Stomach (tissue), 9 donors: ENCODE data around the gene ASCC3. TPM values are rescaled to one million over a fixed set of nuclear protein-coding genes. Genes with fewer than 3 reads are reported as not detected.

Source experiments
- DNase-seq, 2 donors: peaks; one replicate each; pipeline versions ENCODE4 v3.0.0 to v3.0.0-alpha.2; 2013 to 2019
- H3K27ac ChIP-seq, 5 donors: fragments of 200-600 bp in 4 of 5; sonication (generic) in 4 of 5; one replicate each; pipeline ENCODE4 v1.5.1; 2013 to 2019; ENCODE audit warnings: mild to moderate bottlenecking in 1 of 5, moderate library complexity in 1 of 5
- H3K27me3 ChIP-seq, 3 donors: fragments of 200-600 bp; sonication (generic); one replicate each; pipeline ENCODE4 v1.5.1; 2017 to 2019; ENCODE audit warnings: mixed run types in 1 of 3
- H3K36me3 ChIP-seq, 4 donors: fragments of 200-600 bp; sonication (generic); 1 replicate in 3 of 4; 2 replicates in 1 of 4; pipeline ENCODE4 v1.5.1; 2016 to 2019
- H3K4me1 ChIP-seq, 4 donors: fragments of 200-600 bp; sonication (generic); one replicate each; pipeline ENCODE4 v1.5.1; 2016 to 2019
- H3K4me3 ChIP-seq, 4 donors: fragments of 200-600 bp; sonication (generic) in 3 of 4; one replicate each; pipeline ENCODE4 v1.5.1; 2016 to 2019; ENCODE audit warnings: mild to moderate bottlenecking in 1 of 4
- H3K9me3 ChIP-seq, 4 donors: fragments of 200-600 bp; sonication (generic); one replicate each; pipeline ENCODE4 v1.5.1; 2016 to 2019
- EP300 ChIP-seq: sonication (generic); formaldehyde crosslinking; IDR thresholded peaks from one replicate; pipeline ENCODE4 v1.6.1; 2017; ENCODE audit warnings: antibody characterized with exemption
- POLR2A ChIP-seq, 4 donors: fragments of 450-650 bp; IDR thresholded peaks; one replicate each; pipeline ENCODE4 v1.6.1; 2016; ENCODE audit warnings: antibody characterized with exemption in 4 of 4, control low read depth in 2 of 4, mild to moderate bottlenecking in 1 of 4, moderate library complexity in 1 of 4
- POLR2AphosphoS5 ChIP-seq, 3 donors: sonication (generic); formaldehyde crosslinking; IDR thresholded peaks; one replicate each; pipeline ENCODE4 v1.6.1; 2016; ENCODE audit warnings: antibody characterized with exemption in 3 of 3
- WGBS, 5 donors: extraction: QIAGEN DNeasy Blood & Tissue Kit in 3 of 5; methylation state at CpG; one replicate each; pipeline versions ENCODE4 v1.1.5 to v1.1.7; 2013 to 2018; 5-methylcytosine and 5-hydroxymethylcytosine counted together
- intact Hi-C: fragments of 100-400 bp; cut with DNase I; formaldehyde crosslinking; loops from one replicate; pipeline ENCODE4 v1.15.1; 2023; ENCODE audit warnings: low total_unique reads
- polyA plus RNA-seq, 3 donors: library from polyadenylated mRNA; stranded (reverse); fragments of 200-250 nt; gene quantifications; one replicate each; pipeline ENCODE4 v1.2.3, GENCODE V29; 2013
- total RNA-seq, 5 donors: library from RNA; depleted of rRNA; stranded (reverse); fragments of >200 nt; gene quantifications; one replicate each; pipeline versions ENCODE4 v1.1.0 to v1.2.3, GENCODE V29; 2014 to 2016
- TF ChIP-seq, protein P1 (sequence below), 7 experiments: fragments of 450-650 bp in 4 of 7; fragments of 200-600 bp in 3 of 7; sonication (generic) in 3 of 7; IDR thresholded peaks; one replicate each; pipeline ENCODE4 v1.5.1; 2016 to 2019; ENCODE audit warnings: antibody characterized with exemption in 7 of 7, control low read depth in 2 of 7, mild to moderate bottlenecking in 1 of 7
- donor health status: healthy with polysubstance abuse.
- donor health status: Bipolar disorder and iron deficiency.
- donor health status: healthy.

Gene ASCC3
- total and polyA plus RNA-seq, 8 donors = 6.3 to 49.2 (median 19.1) TPM

DNA sequence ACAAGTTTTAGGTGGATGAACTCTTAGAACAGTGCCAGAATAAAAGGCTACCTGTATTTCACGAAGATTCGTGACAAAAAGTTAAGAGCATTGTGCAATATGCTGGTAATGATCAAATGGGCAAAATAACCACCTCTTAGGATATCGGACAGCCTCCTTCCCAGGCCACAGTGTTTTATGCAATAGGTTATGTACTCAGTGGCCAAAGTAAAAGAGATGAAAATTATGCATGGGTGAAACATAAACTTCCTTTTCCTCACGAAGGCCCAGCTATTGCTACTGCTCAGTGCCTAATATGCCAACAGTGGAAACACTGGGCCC lies 262.8 kb downstream of the ASCC3 start:
- H3K4me1 ChIP-seq = no peaks in the 10 kb centered on the region
- peaks cover 3 to 46% (median 42%) of the 10 kb centered on the region in 4 donors for H3K36me3 ChIP-seq
- no peak for DNase-seq
- 90 to 97% (median 96%) methylated on average over 4 of the region's 4 CpGs for WGBS, 5 donors
- intact Hi-C loops = no loop called here
- H3K9me3 ChIP-seq = no peaks in the 10 kb centered on the region
- H3K27me3 ChIP-seq = no peaks in the 10 kb centered on the region
- no peak for TF ChIP-seq EP300
- no peak for TF ChIP-seq POLR2AphosphoS5 (IDR thresholded peaks at IDR 0.05)
- TF ChIP-seq, protein P1, sequence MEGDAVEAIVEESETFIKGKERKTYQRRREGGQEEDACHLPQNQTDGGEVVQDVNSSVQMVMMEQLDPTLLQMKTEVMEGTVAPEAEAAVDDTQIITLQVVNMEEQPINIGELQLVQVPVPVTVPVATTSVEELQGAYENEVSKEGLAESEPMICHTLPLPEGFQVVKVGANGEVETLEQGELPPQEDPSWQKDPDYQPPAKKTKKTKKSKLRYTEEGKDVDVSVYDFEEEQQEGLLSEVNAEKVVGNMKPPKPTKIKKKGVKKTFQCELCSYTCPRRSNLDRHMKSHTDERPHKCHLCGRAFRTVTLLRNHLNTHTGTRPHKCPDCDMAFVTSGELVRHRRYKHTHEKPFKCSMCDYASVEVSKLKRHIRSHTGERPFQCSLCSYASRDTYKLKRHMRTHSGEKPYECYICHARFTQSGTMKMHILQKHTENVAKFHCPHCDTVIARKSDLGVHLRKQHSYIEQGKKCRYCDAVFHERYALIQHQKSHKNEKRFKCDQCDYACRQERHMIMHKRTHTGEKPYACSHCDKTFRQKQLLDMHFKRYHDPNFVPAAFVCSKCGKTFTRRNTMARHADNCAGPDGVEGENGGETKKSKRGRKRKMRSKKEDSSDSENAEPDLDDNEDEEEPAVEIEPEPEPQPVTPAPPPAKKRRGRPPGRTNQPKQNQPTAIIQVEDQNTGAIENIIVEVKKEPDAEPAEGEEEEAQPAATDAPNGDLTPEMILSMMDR (IDR thresholded peaks at IDR 0.05) = no peak
- no peak for TF ChIP-seq POLR2A (IDR thresholded peaks at IDR 0.05)
- no peak overlapping the region for H3K4me3 ChIP-seq
- no peak overlapping the region for H3K27ac ChIP-seq

DNA sequence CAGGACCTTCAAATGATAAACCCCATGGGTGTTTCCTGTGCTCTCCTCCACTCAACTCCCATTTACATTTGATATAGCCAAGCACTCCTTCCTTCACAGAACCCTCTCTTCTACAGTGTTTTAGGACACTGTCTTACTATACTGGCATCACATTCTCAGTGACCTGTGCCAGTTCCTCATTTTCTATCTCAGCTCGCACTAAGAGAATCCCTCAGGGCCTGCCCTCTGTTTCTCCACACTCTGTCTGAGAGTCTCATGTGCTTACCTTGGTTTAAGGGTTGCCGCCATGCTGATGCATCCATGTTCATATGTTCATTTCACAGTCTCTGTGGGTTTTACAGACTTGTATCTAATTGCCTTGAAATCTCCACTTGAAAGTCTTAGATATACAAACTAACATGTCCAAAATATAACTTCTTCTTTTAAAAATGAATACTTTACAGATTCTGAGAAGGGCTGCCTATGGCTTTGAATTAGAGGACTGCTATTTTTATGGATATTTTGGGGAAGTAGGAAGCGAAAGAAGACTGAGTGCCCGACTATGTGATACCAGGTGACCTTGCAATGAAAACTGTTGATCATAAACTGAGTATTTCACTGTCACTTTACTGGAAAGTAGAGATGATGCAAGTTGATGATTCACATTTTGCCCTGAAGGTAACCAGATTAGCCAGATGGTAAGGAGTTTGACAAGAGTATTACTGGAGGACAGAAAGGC lies 263.3 kb downstream of the ASCC3 start:
- H3K27me3 ChIP-seq = no peaks in the 10 kb centered on the region
- H3K9me3 ChIP-seq = no peaks in the 10 kb centered on the region
- TF ChIP-seq POLR2AphosphoS5 (IDR thresholded peaks at IDR 0.05) = no peak
- TF ChIP-seq EP300 = no peak
- no peak for TF ChIP-seq POLR2A (IDR thresholded peaks at IDR 0.05)
- no peak overlapping the region for H3K27ac ChIP-seq
- peaks cover 3 to 43% (median 40%) of the 10 kb centered on the region in 4 donors for H3K36me3 ChIP-seq
- intact Hi-C loops = no loop called here
- 69 to 91% (median 89%) methylated on average over 3 to 4 of the region's 4 CpGs for WGBS, 5 donors
- no peaks in the 10 kb centered on the region for H3K4me1 ChIP-seq
- DNase-seq = no peak
- H3K4me3 ChIP-seq = no peak overlapping the region

DNA sequence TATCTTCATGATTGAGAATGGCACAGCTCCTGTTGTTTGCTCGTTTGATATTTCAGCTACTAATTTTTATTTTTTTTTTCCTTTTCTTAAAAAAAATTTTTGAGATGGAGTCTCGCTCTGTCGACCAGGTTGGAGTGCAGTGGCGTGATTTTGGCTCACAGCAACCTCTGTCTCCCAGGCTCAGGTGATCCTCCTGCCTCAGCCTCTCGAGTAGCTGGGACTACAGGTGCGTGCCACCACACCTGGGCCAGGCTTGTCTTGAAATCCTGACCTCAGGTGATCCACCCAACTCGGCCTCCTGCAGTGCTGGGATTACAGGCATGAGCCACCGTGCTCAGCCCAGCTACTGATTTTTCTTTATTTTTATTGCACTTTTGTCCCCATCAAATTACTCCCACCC lies 266.2 kb downstream of the ASCC3 start:
- no peaks in the 10 kb centered on the region for H3K27me3 ChIP-seq
- intact Hi-C loops = no loop called here
- H3K36me3 ChIP-seq = peaks cover 0 to 29% (median 18%) of the 10 kb centered on the region in 4 donors
- H3K9me3 ChIP-seq = no peaks in the 10 kb centered on the region
- H3K4me1 ChIP-seq = no peaks in the 10 kb centered on the region
- TF ChIP-seq POLR2AphosphoS5 (IDR thresholded peaks at IDR 0.05) (no peak), POLR2A (IDR thresholded peaks at IDR 0.05) (no peak), EP300 (no peak)
- TF ChIP-seq, protein P1 (IDR thresholded peaks at IDR 0.05) = no peak
- H3K4me3 ChIP-seq = no peak overlapping the region
- 93 to 98% (median 97%) methylated on average over 8 of the region's 8 CpGs for WGBS, 5 donors
- H3K27ac ChIP-seq = no peak overlapping the region
- no peak for DNase-seq

DNA sequence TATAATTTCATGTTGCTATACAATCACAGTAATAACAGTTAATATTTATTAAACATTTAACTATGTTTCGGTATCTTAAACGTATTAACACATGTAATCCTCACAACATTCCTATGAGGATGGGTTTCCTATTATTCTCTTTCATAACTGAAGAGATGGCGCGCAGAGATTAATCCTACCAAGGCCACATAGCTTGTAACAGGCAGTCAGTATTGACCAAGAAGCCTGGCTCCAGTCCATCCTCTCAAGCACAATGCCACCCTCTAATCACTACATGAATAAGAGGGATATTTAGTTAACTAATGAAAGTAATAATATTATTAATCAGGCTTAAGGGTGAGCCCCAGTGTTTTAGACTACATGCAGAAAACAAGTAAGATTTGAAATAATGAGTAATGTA lies 266.7 kb downstream of the ASCC3 start:
- TF ChIP-seq, protein P1 (IDR thresholded peaks at IDR 0.05) = no peak
- TF ChIP-seq POLR2A (IDR thresholded peaks at IDR 0.05) = no peak
- TF ChIP-seq POLR2AphosphoS5 (IDR thresholded peaks at IDR 0.05) = no peak
- no peak for TF ChIP-seq EP300
- Histone ChIP-seq H3K4me1 (no peaks in the 10 kb centered on the region), H3K27me3 (no peaks in the 10 kb centered on the region), H3K36me3 (peaks cover 0 to 25% (median 15%) of the 10 kb centered on the region in 4 donors), H3K4me3 (no peak overlapping the region), H3K27ac (no peak overlapping the region), H3K9me3 (no peaks in the 10 kb centered on the region)
- 93 to 97% (median 94%) methylated on average over 4 of the region's 4 CpGs for WGBS, 5 donors
- no peak for DNase-seq
- intact Hi-C loops = no loop called here

DNA sequence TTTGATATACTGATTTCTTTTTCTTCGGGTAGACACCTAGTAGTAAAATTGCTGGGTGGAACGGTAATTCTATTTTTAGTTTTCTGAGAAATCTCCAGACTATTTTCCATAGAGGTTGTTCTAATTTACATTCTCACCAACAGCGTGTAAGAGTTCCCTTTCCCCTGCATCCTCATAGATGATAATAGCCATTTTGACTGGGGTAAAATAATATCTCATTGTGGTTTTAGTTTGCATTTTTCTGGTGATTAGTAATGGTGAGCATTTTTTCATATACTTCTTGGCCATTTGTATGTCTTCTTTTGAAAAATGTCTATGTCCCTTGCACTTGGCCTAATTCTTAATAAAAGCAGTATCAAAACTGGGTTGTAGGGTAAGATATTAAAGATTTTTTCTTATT lies 267.5 kb downstream of the ASCC3 start:
- Histone ChIP-seq H3K9me3 (no peaks in the 10 kb centered on the region), H3K4me1 (no peaks in the 10 kb centered on the region), H3K4me3 (no peak overlapping the region), H3K27me3 (no peaks in the 10 kb centered on the region), H3K36me3 (peaks cover 0 to 21% (median 13%) of the 10 kb centered on the region in 4 donors), H3K27ac (no peak overlapping the region)
- no peak for DNase-seq
- intact Hi-C loops = no loop called here
- 93 to 99% (median 98%) methylated on average over 3 of the region's 3 CpGs for WGBS, 5 donors
- no peak for TF ChIP-seq EP300
- no peak for TF ChIP-seq POLR2AphosphoS5 (IDR thresholded peaks at IDR 0.05)
- no peak for TF ChIP-seq POLR2A (IDR thresholded peaks at IDR 0.05)
- TF ChIP-seq, protein P1 (IDR thresholded peaks at IDR 0.05) = no peak
